Neural cell (in vitro differentiated cells): ENCODE data around the gene DOCK8. TPM values are rescaled to one million over a fixed set of nuclear protein-coding genes. Genes with fewer than 3 reads are reported as not detected.

Source experiments
- H2AFZ ChIP-seq: fragments of 200-600, 300-800 bp; sonication (generic), shearing (Covaris generic); 2 replicates; pipeline ENCODE4 v1.6.0; 2014; ENCODE audit warnings: low read depth, mild to moderate bottlenecking, antibody characterized with exemption, low read length, moderate library complexity
- H3F3A ChIP-seq: fragments of 200-600 bp; shearing (Covaris generic); 2 replicates; pipeline ENCODE4 v1.6.1; 2016; ENCODE audit warnings: mild to moderate bottlenecking, moderate library complexity, mixed read lengths, antibody characterized with exemption, low read length; ENCODE audit not compliant: insufficient read depth, poor library complexity, severe bottlenecking
- H3K27ac ChIP-seq: fragments of 200-600, 300-800 bp; sonication (generic), shearing (Covaris generic); 2 replicates; pipeline ENCODE4 v1.5.1; 2014; ENCODE audit warnings: mild to moderate bottlenecking, low read length, moderate library complexity
- H3K27me3 ChIP-seq: fragments of 300-800, 200-600 bp; sonication (generic), shearing (Covaris generic); 2 replicates; pipeline ENCODE4 v1.6.0; 2014; ENCODE audit warnings: mild to moderate bottlenecking, low read depth, low read length, moderate library complexity; ENCODE audit not compliant: insufficient read depth
- H3K36me3 ChIP-seq: fragments of 300-800, 200-600 bp; sonication (generic), shearing (Covaris generic); 2 replicates; pipeline ENCODE4 v1.5.1; 2014; ENCODE audit warnings: mild to moderate bottlenecking, antibody characterized with exemption, low read length, moderate library complexity; ENCODE audit not compliant: insufficient read depth
- H3K4me2 ChIP-seq: fragments of 300-800, 200-600 bp; sonication (generic), shearing (Covaris generic); 2 replicates; pipeline ENCODE4 v1.6.0; 2014; ENCODE audit warnings: mild to moderate bottlenecking, low read length
- H3K4me3 ChIP-seq: fragments of 300-800, 200-600 bp; sonication (generic), shearing (Covaris generic); 2 replicates; pipeline ENCODE4 v1.5.1; 2014; ENCODE audit warnings: mild to moderate bottlenecking, low read length, moderate library complexity
- H3K79me2 ChIP-seq: fragments of 200-600 bp; shearing (Covaris generic); replicated peaks from 2 replicates; pipeline ENCODE4 v1.6.0; 2014; ENCODE audit warnings: mild to moderate bottlenecking, low read length, moderate library complexity; ENCODE audit not compliant: insufficient read depth
- H3K9ac ChIP-seq: fragments of 300-800, 200-600 bp; sonication (generic), shearing (Covaris generic); 2 replicates; pipeline ENCODE4 v1.6.1; 2016; ENCODE audit warnings: mild to moderate bottlenecking, low read length, mixed read lengths
- H3K9me2 ChIP-seq: fragments of 200-600 bp; shearing (Covaris generic); 2 replicates; pipeline ENCODE4 v1.6.1; 2016; ENCODE audit warnings: mild to moderate bottlenecking, low read length, mixed read lengths; ENCODE audit not compliant: insufficient read depth
- H3K9me3 ChIP-seq: fragments of 200-600, 300-800 bp; sonication (generic), shearing (Covaris generic); 2 replicates; pipeline ENCODE4 v1.6.1; 2016; ENCODE audit warnings: mild to moderate bottlenecking, mixed run types, low read length, moderate library complexity, mixed read lengths
- H4K20me1 ChIP-seq: fragments of 200-600 bp; shearing (Covaris generic); 2 replicates; pipeline ENCODE4 v1.6.1; 2016; ENCODE audit warnings: mild to moderate bottlenecking, mixed run types; ENCODE audit not compliant: insufficient read depth
- EP300 ChIP-seq: fragments of 450-650 bp; conservative IDR thresholded peaks from 2 replicates; pipeline ENCODE4 v1.6.1; 2014; ENCODE audit warnings: antibody characterized with exemption, mild to moderate bottlenecking, moderate library complexity; ENCODE audit not compliant: poor library complexity, severe bottlenecking
- POLR2AphosphoS5 ChIP-seq: IDR thresholded peaks from 2 replicates; pipeline ENCODE4 v1.6.1; 2012
- RAD21 ChIP-seq: fragments of 450-650 bp; conservative IDR thresholded peaks from 2 replicates; pipeline ENCODE4 v1.6.1; 2014; ENCODE audit warnings: antibody characterized with exemption, mild to moderate bottlenecking, moderate library complexity
- REST ChIP-seq: IDR thresholded peaks from 2 replicates; pipeline ENCODE4 v1.6.1; 2012; ENCODE audit warnings: borderline replicate concordance
- TAF1 ChIP-seq: IDR thresholded peaks from 2 replicates; pipeline ENCODE4 v1.6.1; 2012; ENCODE audit warnings: low read depth
- polyA plus RNA-seq: library from polyadenylated mRNA; depleted of rRNA; stranded (reverse); fragments of >200 nt; gene quantifications from 2 replicates; pipeline ENCODE4 v1.2.3, GENCODE V29; 2014

The DOCK8 gene
- polyA plus RNA-seq, 1 donor from 2014 or later, result not detected

- no peaks in the 10 kb centered on the region for H3K9me3 ChIP-seq
These were observed 56.1 kb downstream of the DOCK8 start for GRCh38 chr9:270657-271237.

GRCh38 chr9:272251-273213 is 57.9 kb downstream of the DOCK8 start:
- Histone ChIP-seq H2AFZ (no peak overlapping the region), H3K4me3 (no peak overlapping the region)

More at GRCh38 chr9:270657-271237, 56.1 kb downstream of the DOCK8 start:
- H3K4me3 ChIP-seq, result no peak overlapping the region
- no peak for TF ChIP-seq POLR2AphosphoS5
- TF ChIP-seq EP300, result no peak
- no peak for TF ChIP-seq RAD21
- TF ChIP-seq TAF1, result no peak
- TF ChIP-seq REST, result no peak
- no peaks in the 10 kb centered on the region for H3K79me2 ChIP-seq
- no peak overlapping the region for H3K27ac ChIP-seq
- H3K36me3 ChIP-seq, result no peaks in the 10 kb centered on the region
- no peaks in the 10 kb centered on the region for H3K27me3 ChIP-seq
- H3F3A ChIP-seq, result no peaks in the 10 kb centered on the region
- no peaks in the 10 kb centered on the region for H3K9me2 ChIP-seq
- H3K4me2 ChIP-seq, result no peak overlapping the region
- H4K20me1 ChIP-seq, result no peaks in the 10 kb centered on the region
- no peak overlapping the region for H2AFZ ChIP-seq
- no peak overlapping the region for H3K9ac ChIP-seq

More at GRCh38 chr9:272251-273213, 57.9 kb downstream of the DOCK8 start:
- H3K9me2 ChIP-seq, result no peaks in the 10 kb centered on the region
- H4K20me1 ChIP-seq, result no peaks in the 10 kb centered on the region
- H3F3A ChIP-seq, result no peaks in the 10 kb centered on the region
- H3K27me3 ChIP-seq, result no peaks in the 10 kb centered on the region
- H3K79me2 ChIP-seq, result no peaks in the 10 kb centered on the region
- H3K36me3 ChIP-seq, result no peaks in the 10 kb centered on the region
- H3K4me2 ChIP-seq, result no peak overlapping the region
- TF ChIP-seq EP300, result no peak
- TF ChIP-seq REST, result no peak
- TF ChIP-seq RAD21, result no peak
- no peak for TF ChIP-seq POLR2AphosphoS5
- no peaks in the 10 kb centered on the region for H3K9me3 ChIP-seq
- H3K9ac ChIP-seq, result no peak overlapping the region
- no peak overlapping the region for H3K27ac ChIP-seq
